Measurements from ENCODE around the gene CMBL. TPM values are rescaled to one million over a fixed set of nuclear protein-coding genes. Genes with fewer than 3 reads are reported as not detected.
"Not testable (repeated sequence)": the region's sequence is repeated elsewhere in the genome, so short reads cannot be mapped to it uniquely, and the experiment has no call there.

CMBL gene
- total RNA-seq, 2 donors from 2014 or later, result 3.4 to 7.8 TPM

GRCh38 chr5:10275460-10275859 is 32.2 kb downstream of the CMBL start:
- no peaks in the 10 kb centered on the region for H3K27me3 ChIP-seq (replicated peaks; ENCODE audit: insufficient read depth)
- H3K36me3 ChIP-seq, result no peaks in the 10 kb centered on the region
- ATAC-seq (ENCODE audit: insufficient number of reproducible peaks, low FRiP score, low read depth), result no peak
- no peaks in the 10 kb centered on the region for H3K4me1 ChIP-seq (ENCODE audit: control insufficient read depth in 1 of 2, low read depth in 2 of 2)
- no peak for TF ChIP-seq CTCF (IDR thresholded peaks at IDR 0.05)
- no peaks in the 10 kb centered on the region for H3K9me3 ChIP-seq
- H3K27ac ChIP-seq, result no peak overlapping the region
- H3K4me3 ChIP-seq, result no peak overlapping the region
- DNase-seq (ENCODE audit: low spot score), result no peak

GRCh38 chr5:10272875-10273209 is 34.9 kb downstream of the CMBL start:
- H3K4me1 ChIP-seq (ENCODE audit: control insufficient read depth in 1 of 2, low read depth in 2 of 2); H3K27ac ChIP-seq; ATAC-seq (ENCODE audit: insufficient number of reproducible peaks, low FRiP score, low read depth); H3K36me3 ChIP-seq; DNase-seq (ENCODE audit: low spot score); H3K27me3 ChIP-seq (replicated peaks; ENCODE audit: insufficient read depth); H3K4me3 ChIP-seq; H3K9me3 ChIP-seq: not testable (repeated sequence)

GRCh38 chr5:10272053-10272874 is 35.4 kb downstream of the CMBL start:
- Histone ChIP-seq H3K36me3 (no peaks in the 10 kb centered on the region), H3K4me3 (no peak overlapping the region), H3K4me1 (ENCODE audit: control insufficient read depth in 1 of 2, low read depth in 2 of 2) (no peaks in the 10 kb centered on the region), H3K27ac (no peak overlapping the region), H3K27me3 (replicated peaks; ENCODE audit: insufficient read depth) (no peaks in the 10 kb centered on the region), H3K9me3 (no peaks in the 10 kb centered on the region)
- no peak for DNase-seq (ENCODE audit: low spot score)
- ATAC-seq (ENCODE audit: insufficient number of reproducible peaks, low FRiP score, low read depth), result no peak
- TF ChIP-seq CTCF (IDR thresholded peaks at IDR 0.05), result no peak

GRCh38 chr5:10268100-10268499 is 39.6 kb downstream of the CMBL start:
- ATAC-seq (ENCODE audit: insufficient number of reproducible peaks, low FRiP score, low read depth) (no peak), DNase-seq (ENCODE audit: low spot score) (no peak)
- Histone ChIP-seq H3K4me1 (ENCODE audit: control insufficient read depth in 1 of 2, low read depth in 2 of 2) (no peaks in the 10 kb centered on the region), H3K36me3 (peaks cover 13% of the 10 kb centered on the region), H3K9me3 (no peaks in the 10 kb centered on the region), H3K4me3 (no peak overlapping the region), H3K27me3 (replicated peaks; ENCODE audit: insufficient read depth) (no peaks in the 10 kb centered on the region), H3K27ac (no peak overlapping the region)
- TF ChIP-seq CTCF (IDR thresholded peaks at IDR 0.05), result no peak

GRCh38 chr5:10266839-10267238 is 40.9 kb downstream of the CMBL start:
- no peaks in the 10 kb centered on the region for H3K9me3 ChIP-seq
- peaks cover 21% of the 10 kb centered on the region for H3K36me3 ChIP-seq
- no peak for ATAC-seq (ENCODE audit: insufficient number of reproducible peaks, low FRiP score, low read depth)
- no peak overlapping the region for H3K27ac ChIP-seq
- H3K27me3 ChIP-seq (replicated peaks; ENCODE audit: insufficient read depth), result no peaks in the 10 kb centered on the region
- no peak overlapping the region for H3K4me3 ChIP-seq
- no peaks in the 10 kb centered on the region for H3K4me1 ChIP-seq (ENCODE audit: control insufficient read depth in 1 of 2, low read depth in 2 of 2)
- no peak for TF ChIP-seq CTCF (IDR thresholded peaks at IDR 0.05)
- no peak for DNase-seq (ENCODE audit: low spot score)

GRCh38 chr5:10266137-10266536 is 41.6 kb downstream of the CMBL start:
- ATAC-seq (ENCODE audit: insufficient number of reproducible peaks, low FRiP score, low read depth) (no peak), DNase-seq (ENCODE audit: low spot score) (no peak)
- H3K4me3 ChIP-seq, result no peak overlapping the region
- no peaks in the 10 kb centered on the region for H3K9me3 ChIP-seq
- peaks cover 21% of the 10 kb centered on the region for H3K36me3 ChIP-seq
- no peak for TF ChIP-seq CTCF (IDR thresholded peaks at IDR 0.05)
- no peak overlapping the region for H3K27ac ChIP-seq
- H3K27me3 ChIP-seq (replicated peaks; ENCODE audit: insufficient read depth), result no peaks in the 10 kb centered on the region
- H3K4me1 ChIP-seq (ENCODE audit: control insufficient read depth in 1 of 2, low read depth in 2 of 2), result no peaks in the 10 kb centered on the region

All from thoracic aorta (tissue), 2 donors.